Transverse colon (tissue), 3 donors: ENCODE results near the gene ZNF384.

Source experiments
- EP300 ChIP-seq: sonication (generic); formaldehyde crosslinking; IDR thresholded peaks from one replicate; pipeline ENCODE4 v1.6.1; 2017; ENCODE audit warnings: antibody characterized with exemption, low read depth
- TF ChIP-seq, protein P1 (sequence below), 5 experiments: fragments of 200-600 bp in 3 of 5; fragments of 450-650 bp in 2 of 5; sonication (generic) in 3 of 5; IDR thresholded peaks; 1 replicate in 2 of 5; 2 replicates in 3 of 5; pipeline ENCODE4 v1.5.1; 2016 to 2017; ENCODE audit warnings: antibody characterized with exemption in 5 of 5, inconsistent platforms in 3 of 5, mild to moderate bottlenecking in 2 of 5, moderate library complexity in 1 of 5

DNA sequence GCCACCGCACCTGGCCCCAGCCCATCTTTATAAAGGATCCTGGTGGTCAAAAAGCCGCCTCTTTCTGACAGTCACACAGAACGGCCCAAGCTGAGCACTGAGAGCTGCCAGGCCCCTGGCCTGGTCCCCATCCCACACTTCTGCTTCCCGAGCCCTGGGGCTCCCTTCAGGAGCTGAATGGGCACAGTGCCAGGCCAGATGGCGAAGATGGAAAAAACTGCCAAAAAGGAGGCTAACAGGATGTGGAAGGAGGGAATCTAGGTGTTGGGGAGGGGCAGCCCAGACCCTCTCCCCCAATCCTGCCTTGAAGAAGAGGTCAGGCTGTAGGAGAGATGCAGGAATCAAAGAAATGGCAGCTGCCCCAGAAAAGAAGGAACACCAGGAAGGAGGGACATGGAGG is 58.4 kb downstream of the ZNF384 start:
- TF ChIP-seq, protein P1, sequence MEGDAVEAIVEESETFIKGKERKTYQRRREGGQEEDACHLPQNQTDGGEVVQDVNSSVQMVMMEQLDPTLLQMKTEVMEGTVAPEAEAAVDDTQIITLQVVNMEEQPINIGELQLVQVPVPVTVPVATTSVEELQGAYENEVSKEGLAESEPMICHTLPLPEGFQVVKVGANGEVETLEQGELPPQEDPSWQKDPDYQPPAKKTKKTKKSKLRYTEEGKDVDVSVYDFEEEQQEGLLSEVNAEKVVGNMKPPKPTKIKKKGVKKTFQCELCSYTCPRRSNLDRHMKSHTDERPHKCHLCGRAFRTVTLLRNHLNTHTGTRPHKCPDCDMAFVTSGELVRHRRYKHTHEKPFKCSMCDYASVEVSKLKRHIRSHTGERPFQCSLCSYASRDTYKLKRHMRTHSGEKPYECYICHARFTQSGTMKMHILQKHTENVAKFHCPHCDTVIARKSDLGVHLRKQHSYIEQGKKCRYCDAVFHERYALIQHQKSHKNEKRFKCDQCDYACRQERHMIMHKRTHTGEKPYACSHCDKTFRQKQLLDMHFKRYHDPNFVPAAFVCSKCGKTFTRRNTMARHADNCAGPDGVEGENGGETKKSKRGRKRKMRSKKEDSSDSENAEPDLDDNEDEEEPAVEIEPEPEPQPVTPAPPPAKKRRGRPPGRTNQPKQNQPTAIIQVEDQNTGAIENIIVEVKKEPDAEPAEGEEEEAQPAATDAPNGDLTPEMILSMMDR (IDR thresholded peaks at IDR 0.05): no peak
- no peak for TF ChIP-seq EP300
